Caco-2 (cell line): ENCODE measurements around the gene ELAVL1. TPM values are rescaled to one million over a fixed set of nuclear protein-coding genes. Genes with fewer than 3 reads are reported as not detected.

ENCODE experiments used
- BruUV-seq: library from RNA; stranded (reverse); fragments of 400-500 nt; replicated peaks from 2 replicates; lab custom pipeline; 2021; lab: Mats Ljungman, UMichigan
- CTCF ChIA-PET: fragments of 300-600 bp; sonication (Branson Sonifier 250); formaldehyde crosslinking; loops from one replicate; lab custom pipeline; 2022; ENCODE audit warnings: antibody characterized with exemption; lab: Charles Lee
- POLR2A ChIA-PET: fragments of 300-600 bp; sonication (Branson Sonifier 250); formaldehyde crosslinking; loops from one replicate; lab custom pipeline; 2022; ENCODE audit warnings: antibody characterized with exemption; lab: Charles Lee
- DNase-seq, 2 experiments: peaks; one replicate each; pipeline versions ENCODE4 v3.0.0 to v3.0.0-alpha.2; 2020 to 2022
- H3K27me3 ChIP-seq: replicated peaks from 2 replicates; pipeline ENCODE4 v1.6.0; 2011; ENCODE audit warnings: low read length; ENCODE audit not compliant: control insufficient read depth, insufficient read depth
- H3K36me3 ChIP-seq: 2 replicates; pipeline ENCODE4 v1.5.1; 2011; ENCODE audit warnings: low read length; ENCODE audit not compliant: control insufficient read depth, insufficient read depth
- H3K4me1 ChIP-seq: fragments of 250-450 bp; sonication (Bioruptor Pico); 2 replicates; pipeline ENCODE4 v1.5.1; 2020; ENCODE audit warnings: mild to moderate bottlenecking
- H3K4me3 ChIP-seq: 2 replicates; pipeline ENCODE4 v1.5.1; 2011; ENCODE audit warnings: low read depth, mild to moderate bottlenecking, control low read depth, low read length
- H3K9me3 ChIP-seq: fragments of 250-450 bp; sonication (Bioruptor Pico); 2 replicates; pipeline ENCODE4 v1.5.1; 2020; ENCODE audit warnings: mild to moderate bottlenecking, moderate library complexity
- H3K27ac Mint-ChIP-seq: one replicate; pipeline ENCODE4 v1.8.0; 2022; ENCODE audit warnings: mixed read lengths; ENCODE audit not compliant: unreplicated experiment
- H3K27me3 Mint-ChIP-seq: one replicate; pipeline ENCODE4 v1.8.0; 2022; ENCODE audit warnings: mixed read lengths; ENCODE audit not compliant: insufficient read depth, unreplicated experiment
- H3K36me3 Mint-ChIP-seq: one replicate; pipeline ENCODE4 v1.8.0; 2022; ENCODE audit warnings: mild to moderate bottlenecking, mixed read lengths; ENCODE audit not compliant: insufficient read depth, unreplicated experiment
- H3K4me1 Mint-ChIP-seq: one replicate; pipeline ENCODE4 v1.8.0; 2022; ENCODE audit warnings: low read depth, mixed read lengths; ENCODE audit not compliant: unreplicated experiment
- H3K4me3 Mint-ChIP-seq: one replicate; pipeline ENCODE4 v1.8.0; 2022; ENCODE audit warnings: mild to moderate bottlenecking, moderate library complexity, mixed read lengths; ENCODE audit not compliant: unreplicated experiment
- H3K9me3 Mint-ChIP-seq: one replicate; pipeline ENCODE4 v1.8.0; 2022; ENCODE audit warnings: mixed read lengths; ENCODE audit not compliant: unreplicated experiment
- intact Hi-C: fragments of 100-400 bp; cut with micrococcal nuclease; formaldehyde crosslinking; loops from one replicate; pipeline ENCODE4 v1.10.0; 2022; ENCODE audit not compliant: unreplicated experiment
- total RNA-seq: library from RNA; stranded (reverse); gene quantifications from 2 replicates; pipeline ENCODE4 v1.2.3, GENCODE V29; 2022
- TF ChIP-seq, protein P1 (sequence below), 2 experiments: fragments of 200-600 bp in 1 of 2; IDR thresholded peaks; 1 replicate in 1 of 2; 2 replicates in 1 of 2; pipeline versions ENCODE4 v1.5.1 to v1.8.0; 2011 to 2022; ENCODE audit warnings: antibody characterized with exemption in 1 of 2, control low read depth in 1 of 2, inconsistent platforms in 1 of 2, low read depth in 1 of 2, low read length in 1 of 2, mild to moderate bottlenecking in 1 of 2, moderate library complexity in 1 of 2; ENCODE audit not compliant: insufficient read depth in 1 of 2, severe bottlenecking in 1 of 2, unreplicated experiment in 1 of 2

ELAVL1 gene
- total RNA-seq, 1 experiment from 2014 or later: 117 TPM

DNA sequence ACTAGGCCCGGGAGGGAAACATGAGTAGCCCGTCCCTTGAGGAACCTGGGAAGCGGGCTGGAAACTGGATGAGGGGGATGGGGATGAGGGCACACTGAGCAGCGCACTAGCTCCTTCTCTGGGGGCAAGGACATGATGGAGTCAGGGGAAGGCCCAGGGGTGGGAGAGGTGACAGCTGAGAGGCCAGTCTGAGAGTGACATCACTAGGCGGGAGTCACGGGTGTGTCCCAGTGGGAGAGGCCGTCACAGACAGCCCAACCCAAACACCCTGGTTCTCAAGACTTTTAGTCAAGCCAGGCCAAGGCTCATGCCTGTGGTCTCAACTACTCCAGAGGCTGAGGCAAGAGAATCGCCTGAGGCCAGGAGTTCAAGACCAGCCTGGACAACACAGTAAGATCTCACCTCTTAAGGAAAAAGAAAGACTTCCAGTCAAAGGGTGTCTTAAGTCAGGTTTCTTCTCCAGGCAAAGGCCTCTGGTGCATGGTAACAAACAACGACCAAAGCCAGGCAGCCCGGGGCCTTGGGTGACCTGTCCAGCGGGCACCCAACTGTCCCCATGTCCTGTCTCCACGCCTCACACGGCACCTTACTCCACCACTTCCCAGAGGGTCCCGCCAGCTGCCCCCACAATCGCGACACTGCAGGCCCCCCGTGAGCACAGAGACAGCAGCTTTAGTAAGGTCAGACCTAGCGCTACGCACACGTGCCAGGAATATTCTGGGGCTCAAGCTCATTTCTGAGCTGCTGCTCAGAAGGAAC is 36.5 kb downstream of the ELAVL1 start:
- peaks cover 1% of the 10 kb centered on the region; the same call in 1 of the 2 replicates for H3K36me3 ChIP-seq
- no peak overlapping the region for H3K27ac Mint-ChIP-seq
- CTCF ChIA-PET: no interaction called here

DNA sequence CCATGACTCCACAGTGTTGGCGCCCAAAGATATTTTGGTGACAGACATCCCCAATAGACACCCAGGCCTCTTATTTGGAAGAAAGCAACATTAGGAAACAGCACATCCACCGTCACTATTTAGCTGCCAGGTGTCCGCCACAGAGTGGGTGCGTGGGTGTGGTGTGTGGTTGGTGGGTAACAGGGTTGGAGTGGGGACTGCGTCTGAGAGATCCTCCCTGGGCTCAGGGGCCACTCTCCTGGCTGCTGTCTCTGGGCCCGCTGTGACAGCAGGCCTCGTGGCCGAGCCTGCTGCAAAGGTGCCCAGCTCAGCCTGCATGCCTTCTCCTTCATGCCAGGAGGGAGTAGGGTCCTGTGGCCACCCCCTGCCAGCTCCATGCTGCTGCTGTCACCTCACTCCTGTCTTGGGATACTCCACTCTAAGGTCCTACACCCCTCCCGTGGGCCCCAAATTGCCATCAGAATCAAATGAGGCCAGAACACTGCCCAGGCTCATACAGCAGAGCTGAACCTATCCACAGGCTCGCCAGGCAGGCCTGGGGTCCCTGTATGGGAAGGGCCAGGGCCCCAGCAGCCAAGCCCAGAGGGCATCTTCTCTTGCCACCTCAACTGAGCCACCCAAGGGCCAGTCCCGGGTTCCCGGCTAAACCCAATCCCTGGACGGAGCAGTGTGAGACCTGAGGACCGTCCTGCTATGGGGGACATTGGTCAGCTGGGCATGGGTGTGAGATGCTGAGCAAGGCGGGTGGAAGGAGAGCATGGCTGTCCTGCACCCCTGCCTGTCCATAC is 37.2 kb downstream of the ELAVL1 start:
- BruUV-seq: no TSS peak
- Histone ChIP-seq H3K4me1 (0 out of 2 replicates have a peak, but pooled peaks cover 3% of the 10 kb centered on the region), H3K36me3 (peaks cover 1% of the 10 kb centered on the region; the same call in 1 of the 2 replicates), H3K9me3 (no peaks in the 10 kb centered on the region), H3K4me3 (no peak overlapping the region), H3K27me3 (no peaks in the 10 kb centered on the region)
- POLR2A ChIA-PET: no interaction called here
- peaks cover 78% of the 10 kb centered on the region for H3K36me3 Mint-ChIP-seq
- no peak overlapping the region for H3K4me3 Mint-ChIP-seq
- H3K9me3 Mint-ChIP-seq: no peaks in the 10 kb centered on the region
- no peak overlapping the region for H3K27ac Mint-ChIP-seq
- CTCF ChIA-PET: no interaction called here
- intact Hi-C loops: no loop called here
- no peak for DNase-seq
- no peaks in the 10 kb centered on the region for H3K27me3 Mint-ChIP-seq
- TF ChIP-seq, protein P1, sequence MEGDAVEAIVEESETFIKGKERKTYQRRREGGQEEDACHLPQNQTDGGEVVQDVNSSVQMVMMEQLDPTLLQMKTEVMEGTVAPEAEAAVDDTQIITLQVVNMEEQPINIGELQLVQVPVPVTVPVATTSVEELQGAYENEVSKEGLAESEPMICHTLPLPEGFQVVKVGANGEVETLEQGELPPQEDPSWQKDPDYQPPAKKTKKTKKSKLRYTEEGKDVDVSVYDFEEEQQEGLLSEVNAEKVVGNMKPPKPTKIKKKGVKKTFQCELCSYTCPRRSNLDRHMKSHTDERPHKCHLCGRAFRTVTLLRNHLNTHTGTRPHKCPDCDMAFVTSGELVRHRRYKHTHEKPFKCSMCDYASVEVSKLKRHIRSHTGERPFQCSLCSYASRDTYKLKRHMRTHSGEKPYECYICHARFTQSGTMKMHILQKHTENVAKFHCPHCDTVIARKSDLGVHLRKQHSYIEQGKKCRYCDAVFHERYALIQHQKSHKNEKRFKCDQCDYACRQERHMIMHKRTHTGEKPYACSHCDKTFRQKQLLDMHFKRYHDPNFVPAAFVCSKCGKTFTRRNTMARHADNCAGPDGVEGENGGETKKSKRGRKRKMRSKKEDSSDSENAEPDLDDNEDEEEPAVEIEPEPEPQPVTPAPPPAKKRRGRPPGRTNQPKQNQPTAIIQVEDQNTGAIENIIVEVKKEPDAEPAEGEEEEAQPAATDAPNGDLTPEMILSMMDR (IDR thresholded peaks at IDR 0.05; ENCODE audit: insufficient read depth in 1 of 2, low read depth in 1 of 2, low read length in 1 of 2, severe bottlenecking in 1 of 2, unreplicated experiment in 1 of 2): no peak
- no peaks in the 10 kb centered on the region for H3K4me1 Mint-ChIP-seq

More for the DNA sequence above, 36.5 kb downstream of the ELAVL1 start:
- Mint-ChIP-seq H3K36me3 (peaks cover 78% of the 10 kb centered on the region), H3K9me3 (no peaks in the 10 kb centered on the region), H3K4me3 (no peak overlapping the region), H3K27me3 (no peaks in the 10 kb centered on the region), H3K4me1 (no peaks in the 10 kb centered on the region)
- TF ChIP-seq, protein P1 (IDR thresholded peaks at IDR 0.05; ENCODE audit: insufficient read depth in 1 of 2, low read depth in 1 of 2, low read length in 1 of 2, severe bottlenecking in 1 of 2, unreplicated experiment in 1 of 2): no peak
- POLR2A ChIA-PET: no interaction called here
- H3K4me1 ChIP-seq: 0 out of 2 replicates have a peak, but pooled peaks cover 3% of the 10 kb centered on the region
- no peak overlapping the region for H3K4me3 ChIP-seq
- H3K27me3 ChIP-seq: no peaks in the 10 kb centered on the region
- BruUV-seq: no TSS peak
- intact Hi-C loops: no loop called here
- no peaks in the 10 kb centered on the region for H3K9me3 ChIP-seq
- DNase-seq: no peak

DNA sequence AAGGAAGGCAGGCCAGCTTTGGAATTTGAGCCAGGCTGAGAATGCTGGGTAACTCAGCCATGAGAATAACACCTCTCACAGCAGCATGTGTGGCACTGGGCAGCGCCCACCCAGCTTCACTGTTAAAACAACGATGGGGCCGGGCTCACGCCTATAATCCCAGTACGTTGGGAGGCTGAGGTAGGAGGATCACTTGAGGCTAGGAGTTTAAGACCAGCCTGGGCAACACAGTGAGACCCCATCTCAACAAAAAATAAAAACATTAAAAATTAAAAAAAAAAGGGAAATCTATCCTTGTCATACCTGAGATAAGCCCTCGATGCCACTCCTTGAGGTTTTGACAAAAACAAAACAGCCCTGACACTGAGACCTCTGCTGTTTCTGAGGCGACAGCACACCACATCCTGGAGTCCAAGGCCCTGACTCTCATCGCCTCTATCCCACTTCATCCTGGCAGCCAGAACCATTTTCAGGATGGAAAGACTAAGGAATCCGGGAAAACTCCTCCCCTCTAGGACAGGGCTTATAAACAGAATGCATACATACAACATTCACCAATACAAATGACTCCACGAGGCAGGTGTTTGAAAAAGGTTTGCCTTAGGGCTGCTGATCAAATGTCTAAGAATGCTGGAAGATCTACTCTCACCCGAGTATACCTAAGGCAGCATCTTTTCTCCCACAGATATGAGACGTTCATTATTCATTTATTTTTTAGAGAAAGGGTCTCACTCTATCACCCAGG is 39.3 kb downstream of the ELAVL1 start:
- intact Hi-C loops: no loop called here
- no peak for DNase-seq
- H3K27me3 Mint-ChIP-seq: no peaks in the 10 kb centered on the region
- TF ChIP-seq, protein P1 (IDR thresholded peaks at IDR 0.05; ENCODE audit: insufficient read depth in 1 of 2, low read depth in 1 of 2, low read length in 1 of 2, severe bottlenecking in 1 of 2, unreplicated experiment in 1 of 2): no peak
- H3K36me3 Mint-ChIP-seq: peaks cover 87% of the 10 kb centered on the region
- H3K9me3 Mint-ChIP-seq: no peaks in the 10 kb centered on the region
- BruUV-seq: no TSS peak
- ChIA-PET POLR2A (no interaction called here), CTCF (no interaction called here)
- no peak overlapping the region for H3K27ac Mint-ChIP-seq
- H3K9me3 ChIP-seq: no peaks in the 10 kb centered on the region
- H3K4me3 Mint-ChIP-seq: no peak overlapping the region
- no peaks in the 10 kb centered on the region for H3K27me3 ChIP-seq
- no peak overlapping the region for H3K4me3 ChIP-seq
- peaks cover 1% of the 10 kb centered on the region; the same call in 1 of the 2 replicates for H3K36me3 ChIP-seq
- H3K4me1 ChIP-seq: 0 out of 2 replicates have a peak, but pooled peaks cover 10% of the 10 kb centered on the region
- H3K4me1 Mint-ChIP-seq: peaks cover 8% of the 10 kb centered on the region
